ENCODE measurements around the gene CRYL1.

DNA sequence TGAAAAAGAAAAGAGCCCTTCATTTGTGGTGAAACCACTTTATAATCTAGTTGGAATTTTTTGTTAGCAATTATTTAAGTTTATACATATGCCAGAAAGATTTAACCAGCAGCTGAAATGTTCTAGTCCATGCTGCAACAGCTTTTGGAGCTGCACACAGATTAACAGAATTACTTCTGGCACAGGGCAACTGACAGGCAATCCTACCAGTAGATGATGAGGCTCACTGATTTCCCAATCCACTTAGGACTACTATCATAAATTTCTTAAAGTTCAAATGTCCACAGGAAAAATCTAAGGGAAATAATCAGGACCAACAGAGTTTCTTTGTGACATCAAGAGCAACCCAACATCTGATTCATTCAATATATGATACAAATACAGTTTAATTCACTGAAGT, 78.8 kb downstream of the CRYL1 start:
- TF ChIP-seq, protein P1, sequence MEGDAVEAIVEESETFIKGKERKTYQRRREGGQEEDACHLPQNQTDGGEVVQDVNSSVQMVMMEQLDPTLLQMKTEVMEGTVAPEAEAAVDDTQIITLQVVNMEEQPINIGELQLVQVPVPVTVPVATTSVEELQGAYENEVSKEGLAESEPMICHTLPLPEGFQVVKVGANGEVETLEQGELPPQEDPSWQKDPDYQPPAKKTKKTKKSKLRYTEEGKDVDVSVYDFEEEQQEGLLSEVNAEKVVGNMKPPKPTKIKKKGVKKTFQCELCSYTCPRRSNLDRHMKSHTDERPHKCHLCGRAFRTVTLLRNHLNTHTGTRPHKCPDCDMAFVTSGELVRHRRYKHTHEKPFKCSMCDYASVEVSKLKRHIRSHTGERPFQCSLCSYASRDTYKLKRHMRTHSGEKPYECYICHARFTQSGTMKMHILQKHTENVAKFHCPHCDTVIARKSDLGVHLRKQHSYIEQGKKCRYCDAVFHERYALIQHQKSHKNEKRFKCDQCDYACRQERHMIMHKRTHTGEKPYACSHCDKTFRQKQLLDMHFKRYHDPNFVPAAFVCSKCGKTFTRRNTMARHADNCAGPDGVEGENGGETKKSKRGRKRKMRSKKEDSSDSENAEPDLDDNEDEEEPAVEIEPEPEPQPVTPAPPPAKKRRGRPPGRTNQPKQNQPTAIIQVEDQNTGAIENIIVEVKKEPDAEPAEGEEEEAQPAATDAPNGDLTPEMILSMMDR (conservative IDR thresholded peaks at IDR 0.05; ENCODE audit: low read depth, low read length) = no peak
- TF ChIP-seq EZH2 (IDR thresholded peaks at IDR 0.05; ENCODE audit: borderline replicate concordance, low read depth, low read length, poor library complexity, severe bottlenecking) = no peak

All from A673 (cell line).